SK-N-MC (cell line): ENCODE data around the gene SCAF11.

Experiments used
- EZH2 ChIP-seq: fragments of 200-600 bp; sonication (generic); IDR thresholded peaks from one replicate; pipeline ENCODE4 v1.6.1; 2017; ENCODE audit warnings: antibody characterized with exemption
- FOXP2 ChIP-seq: optimal IDR thresholded peaks from 2 replicates; pipeline ENCODE3; 2011; ENCODE audit warnings: mild to moderate bottlenecking, moderate library complexity; ENCODE audit not compliant: insufficient read depth; ENCODE audit errors: extremely low read length, control extremely low read depth
- POLR2AphosphoS5 ChIP-seq: IDR thresholded peaks from 2 replicates; pipeline ENCODE4 v1.6.1; 2012; ENCODE audit warnings: mild to moderate bottlenecking, low read depth, low read length, borderline replicate concordance

- TF ChIP-seq EZH2 (no peak), POLR2AphosphoS5 (no peak), FOXP2 (no peak)
These were observed 31.3 kb downstream of the SCAF11 start for GRCh38 chr12:45959025-45959424.
